Neutrophil (primary cell): ENCODE data around the gene DMD.

ENCODE experiments used
- H3K27ac ChIP-seq: fragments of 200-600 bp; sonication (generic); 2 replicates; pipeline ENCODE4 v1.5.1; 2016; ENCODE audit warnings: mild to moderate bottlenecking, moderate library complexity
- H3K27me3 ChIP-seq: fragments of 200-600 bp; sonication (generic); 2 replicates; pipeline ENCODE4 v1.6.0; 2016; ENCODE audit warnings: mild to moderate bottlenecking
- H3K36me3 ChIP-seq: fragments of 200-600 bp; sonication (generic); 2 replicates; pipeline ENCODE4 v1.5.1; 2017
- H3K4me1 ChIP-seq, 2 experiments: fragments of 200-600 bp in 1 of 2; sonication (generic) in 1 of 2; 1 replicate in 1 of 2; 2 replicates in 1 of 2; pipeline versions ENCODE4 v1.5.1 to v1.6.1; 2013 to 2016; ENCODE audit warnings: low read depth in 1 of 2, low read length in 1 of 2, mild to moderate bottlenecking in 1 of 2, moderate library complexity in 1 of 2; ENCODE audit not compliant: control insufficient read depth in 1 of 2, insufficient read depth in 1 of 2
- H3K4me3 ChIP-seq, 2 experiments: fragments of 200-600 bp in 1 of 2; sonication (generic) in 1 of 2; 1 replicate in 1 of 2; 2 replicates in 1 of 2; pipeline ENCODE4 v1.5.1; 2013 to 2016; ENCODE audit warnings: low read depth in 1 of 2, low read length in 1 of 2, mild to moderate bottlenecking in 1 of 2, moderate library complexity in 1 of 2
- H3K9me3 ChIP-seq: fragments of 200-600 bp; sonication (generic); 2 replicates; pipeline ENCODE4 v1.5.1; 2016
- CTCF ChIP-seq: fragments of 200-600 bp; sonication (generic); IDR thresholded peaks from 2 replicates; pipeline ENCODE4 v1.5.1; 2016; ENCODE audit warnings: antibody characterized with exemption

DMD gene

DNA sequence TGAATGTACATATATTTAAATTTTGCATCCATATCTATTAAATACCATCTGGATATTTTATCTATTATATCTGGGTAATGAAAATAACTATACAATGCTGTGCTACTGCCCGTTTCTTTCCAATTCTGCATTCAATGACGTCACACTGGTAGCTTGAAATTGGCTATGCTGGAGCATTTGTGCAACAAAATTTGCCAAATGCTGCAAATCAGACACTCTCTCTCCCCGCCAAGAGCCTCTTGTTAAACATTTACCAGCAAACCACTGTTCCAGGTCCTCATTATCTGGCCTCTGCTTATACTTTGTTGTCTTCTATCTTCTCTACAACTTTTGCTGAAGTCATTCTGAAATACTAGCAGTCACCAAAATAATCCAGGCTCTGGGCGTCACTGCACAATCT, 1201.1 kb downstream of the DMD start:
- Histone ChIP-seq H3K27me3 (no peaks in the 10 kb centered on the region), H3K9me3 (no peaks in the 10 kb centered on the region), H3K4me3 (no peak overlapping the region), H3K27ac (no peak overlapping the region), H3K4me1 (no peaks in the 10 kb centered on the region), H3K36me3 (no peaks in the 10 kb centered on the region)
- no peak for TF ChIP-seq CTCF

- Histone ChIP-seq H3K4me3 (no peak overlapping the region), H3K4me1 (no peaks in the 10 kb centered on the region), H3K9me3 (no peaks in the 10 kb centered on the region), H3K27me3 (no peaks in the 10 kb centered on the region), H3K27ac (no peak overlapping the region), H3K36me3 (no peaks in the 10 kb centered on the region)
- no peak for TF ChIP-seq CTCF
Measured at GRCh38 chrX:31993637-31994036, 1217.7 kb downstream of the DMD start.

GRCh38 chrX:31988975-31989374, 1222.4 kb downstream of the DMD start:
- Histone ChIP-seq H3K4me1 (no peaks in the 10 kb centered on the region), H3K27me3 (no peaks in the 10 kb centered on the region), H3K4me3 (no peak overlapping the region), H3K9me3 (no peaks in the 10 kb centered on the region), H3K36me3 (no peaks in the 10 kb centered on the region), H3K27ac (no peak overlapping the region)
- no peak for TF ChIP-seq CTCF

- Histone ChIP-seq H3K36me3 (no peaks in the 10 kb centered on the region), H3K27me3 (no peaks in the 10 kb centered on the region), H3K9me3 (no peaks in the 10 kb centered on the region), H3K27ac (no peak overlapping the region), H3K4me1 (no peaks in the 10 kb centered on the region), H3K4me3 (no peak overlapping the region)
- TF ChIP-seq CTCF = no peak
Measured at GRCh38 chrX:31981546-31982062, 1229.7 kb downstream of the DMD start.

DNA sequence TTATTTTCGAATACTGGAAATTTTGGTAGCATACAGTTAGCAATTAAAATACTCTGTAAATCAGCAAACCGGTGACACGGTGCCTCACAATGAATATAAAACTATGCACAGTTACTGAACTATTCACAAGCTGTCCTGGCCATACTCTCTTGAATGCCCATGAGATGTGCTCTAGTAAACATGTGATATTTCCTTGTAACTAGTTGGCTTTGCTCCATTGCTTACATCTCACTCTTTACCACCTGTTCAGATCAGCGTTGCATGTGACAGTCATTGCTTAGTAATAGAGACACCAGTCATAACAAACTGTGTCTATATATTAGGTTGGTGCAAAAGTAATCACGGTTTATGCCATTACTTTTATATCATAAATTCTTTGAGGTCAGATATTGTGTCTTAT, 1241.6 kb downstream of the DMD start:
- H3K4me3 ChIP-seq = no peak overlapping the region
- H3K27me3 ChIP-seq = no peaks in the 10 kb centered on the region
- H3K9me3 ChIP-seq = no peaks in the 10 kb centered on the region
- no peak for TF ChIP-seq CTCF
- H3K36me3 ChIP-seq = no peaks in the 10 kb centered on the region
- H3K27ac ChIP-seq = no peak overlapping the region
- no peaks in the 10 kb centered on the region for H3K4me1 ChIP-seq

DNA sequence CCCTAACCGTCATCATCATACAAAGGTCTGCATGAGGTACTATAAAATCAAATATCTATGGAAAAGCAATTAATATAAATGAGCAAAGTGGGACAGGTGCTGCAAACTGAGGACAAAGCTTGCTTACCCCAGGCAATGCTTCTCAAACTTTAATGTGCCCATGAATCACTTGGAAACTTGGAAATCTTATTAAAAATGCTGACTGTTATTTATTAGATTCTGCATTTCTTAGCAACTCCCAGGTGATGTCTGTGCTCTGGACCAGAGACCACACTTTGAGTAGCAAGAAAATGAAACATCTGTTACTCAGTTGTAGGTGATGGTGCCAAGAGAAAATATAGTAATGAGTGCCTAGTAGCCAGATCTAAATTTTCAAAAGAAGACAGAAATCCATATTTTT, 1249.1 kb downstream of the DMD start:
- Histone ChIP-seq H3K4me3 (no peak overlapping the region), H3K4me1 (no peaks in the 10 kb centered on the region), H3K36me3 (no peaks in the 10 kb centered on the region), H3K9me3 (no peaks in the 10 kb centered on the region), H3K27me3 (no peaks in the 10 kb centered on the region), H3K27ac (no peak overlapping the region)
- no peak for TF ChIP-seq CTCF
